ENCODE results near the gene BRF1.

GRCh38 chr14:105274637-105275036 is 26.2 kb downstream of the BRF1 start:
- no peak for TF ChIP-seq FOXM1 (IDR thresholded peaks at IDR 0.05; ENCODE audit: low read depth)
- no peak for TF ChIP-seq TEAD4 (IDR thresholded peaks at IDR 0.05; ENCODE audit: borderline replicate concordance, insufficient read depth)
- TF ChIP-seq EZH2phosphoT487 (IDR thresholded peaks at IDR 0.05; ENCODE audit: borderline replicate concordance, low read depth) = no peak

All from SK-N-SH (cell line).